Posterior vena cava (tissue), 2 donors: ENCODE results near the gene DOK1. TPM values are rescaled to one million over a fixed set of nuclear protein-coding genes. Genes with fewer than 3 reads are reported as not detected.

ENCODE experiments used
- DNase-seq: peaks from one replicate; pipeline ENCODE4 v3.0.0-alpha.2; 2020; ENCODE audit warnings: low spot score
- intact Hi-C, 2 donors: fragments of 100-400 bp; cut with DNase I; formaldehyde crosslinking; loops; one replicate each; pipeline versions ENCODE4 v1.14.1 to v1.14.2; 2022 to 2023
- long read RNA-seq, 2 donors: library from polyadenylated mRNA; unstranded; transcript quantifications; one replicate each; pipeline ENCODE4 v2.0.0, GENCODE V29; 2020 to 2021
- total RNA-seq, 2 donors: library from RNA; stranded (reverse); fragmentation: NEBNext Ultra II Directional; extraction: Animal tissue kit (Norgen Biotek cat#: 25700); gene quantifications; one replicate each; pipeline ENCODE4 v1.2.1, GENCODE V29; 2021
- donor health status: DM: yes; HTN: yes; CAD: no.
- donor health status: DM: yes; HTN: yes; CAD: no.

The DOK1 gene
- 10 to 100 TPM; 11.0 to 12.2 TPM for total RNA-seq
- long read RNA-seq, donor 1, partial matches to known transcripts, result 1 of 6 reads
- long read RNA-seq, donor 1, other reads (novel, unspliced or antisense), result 3 of 6 reads
- long read RNA-seq, donor 2, transcript DOK1-202 (4 exons, 1,722 nt), result minor isoform, 7 of 47 reads
- long read RNA-seq, donor 2, transcript DOK1-201 (5 exons, 2,555 nt), result major isoform, 23 of 47 reads
- long read RNA-seq, donor 2, partial matches to known transcripts, result 1 of 47 reads
- long read RNA-seq, donor 2, other reads (novel, unspliced or antisense), result 14 of 47 reads

DNA sequence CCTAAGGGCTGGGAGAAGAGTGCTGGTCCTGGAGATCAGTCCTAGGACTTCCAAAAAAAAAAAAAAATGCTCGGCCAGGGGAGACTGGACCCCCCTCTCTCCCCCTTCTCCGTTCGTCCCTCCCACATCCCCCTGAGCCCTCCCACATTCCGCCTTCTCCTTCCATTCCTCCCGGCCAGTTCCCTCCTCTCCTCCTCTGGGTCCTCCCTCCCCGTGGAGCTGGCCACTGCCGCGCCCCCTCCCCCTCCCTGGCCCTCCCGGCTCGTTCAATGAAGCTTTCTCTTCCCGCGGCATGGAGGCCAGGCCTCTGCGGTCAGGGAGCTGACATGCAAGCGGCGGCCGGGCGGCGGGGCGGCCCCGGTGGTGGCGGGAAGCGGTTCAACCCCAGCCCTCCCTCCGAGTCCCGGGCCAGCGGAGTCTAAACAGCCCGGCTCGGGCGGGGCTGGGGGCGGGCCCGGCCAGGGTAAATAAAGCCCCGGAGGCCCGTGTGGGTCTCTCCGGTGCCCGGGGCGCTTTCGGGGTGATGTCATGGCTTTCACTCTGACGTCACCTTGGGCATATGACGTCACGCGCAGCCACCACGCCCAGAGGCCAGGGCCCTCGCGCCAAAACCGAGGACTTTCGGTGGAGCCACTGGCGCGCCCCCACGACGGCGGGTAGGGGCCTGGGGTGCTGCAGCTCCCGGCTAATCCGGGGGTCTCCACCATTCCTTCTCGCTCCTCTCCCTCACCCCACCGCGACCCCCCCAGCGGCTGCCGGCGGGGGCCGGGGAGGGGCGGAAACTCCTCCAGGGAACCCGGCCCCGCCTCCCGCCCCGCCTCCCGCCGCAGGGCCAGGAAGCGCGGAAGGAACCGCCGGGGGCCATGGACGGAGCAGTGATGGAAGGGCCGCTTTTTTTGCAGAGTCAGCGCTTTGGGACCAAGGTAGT, at the start of gene DOK1, which contains the start of gene LOXL3:
Gene DOK1, plus strand, starts transcription at position 829 of the 928 bp plus-strand sequence. Its CDS starts 35 bp downstream, at position 864.
Gene LOXL3, minus strand, starts transcription at position 51 of the 928 bp plus-strand sequence. CDS start 1,308 bp downstream, outside the sequence.
- peak; percentile 96 for DNase-seq
- intact Hi-C loops, result no loop called here

DNA sequence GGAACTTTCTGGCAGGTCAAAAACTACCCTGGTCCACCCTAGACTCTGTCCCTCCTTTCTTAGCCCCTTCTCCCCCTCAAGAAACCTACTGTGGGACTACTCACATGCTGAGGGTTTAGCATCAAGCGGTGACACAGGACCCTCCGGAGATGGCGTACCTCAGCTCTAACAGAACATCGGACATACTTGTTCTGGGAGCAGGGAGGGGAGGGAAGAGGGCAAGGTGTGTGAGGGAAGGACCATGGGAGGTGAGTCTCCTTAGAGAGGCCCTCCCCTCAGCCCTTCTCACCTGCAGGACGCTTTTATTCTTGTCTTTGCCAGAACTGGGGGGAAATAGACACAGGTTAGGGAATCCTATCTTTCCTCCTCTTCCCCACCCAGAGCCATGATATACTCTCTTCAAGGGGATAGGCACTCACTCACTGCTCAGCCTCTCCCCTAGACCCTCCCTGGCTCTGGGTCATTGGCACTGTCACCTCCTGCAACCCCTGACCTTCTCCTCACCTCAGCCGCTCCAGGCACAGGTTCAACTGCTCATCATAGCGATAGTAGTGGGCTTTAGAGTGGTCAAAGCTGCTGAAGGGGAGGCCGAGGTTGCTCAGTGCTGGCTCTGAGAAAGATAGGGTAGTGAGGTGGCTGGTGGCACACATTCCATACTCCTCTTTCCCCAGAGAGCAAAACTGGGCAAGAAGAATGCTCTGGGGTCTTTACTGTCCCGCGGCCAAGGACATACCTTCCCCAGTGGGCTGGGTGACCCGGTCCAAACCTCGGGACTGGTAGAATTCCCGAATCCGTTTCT, 48.9 kb upstream of the DOK1 start:
- DNase-seq, result no peak
- intact Hi-C loops, result no loop called here

DNA sequence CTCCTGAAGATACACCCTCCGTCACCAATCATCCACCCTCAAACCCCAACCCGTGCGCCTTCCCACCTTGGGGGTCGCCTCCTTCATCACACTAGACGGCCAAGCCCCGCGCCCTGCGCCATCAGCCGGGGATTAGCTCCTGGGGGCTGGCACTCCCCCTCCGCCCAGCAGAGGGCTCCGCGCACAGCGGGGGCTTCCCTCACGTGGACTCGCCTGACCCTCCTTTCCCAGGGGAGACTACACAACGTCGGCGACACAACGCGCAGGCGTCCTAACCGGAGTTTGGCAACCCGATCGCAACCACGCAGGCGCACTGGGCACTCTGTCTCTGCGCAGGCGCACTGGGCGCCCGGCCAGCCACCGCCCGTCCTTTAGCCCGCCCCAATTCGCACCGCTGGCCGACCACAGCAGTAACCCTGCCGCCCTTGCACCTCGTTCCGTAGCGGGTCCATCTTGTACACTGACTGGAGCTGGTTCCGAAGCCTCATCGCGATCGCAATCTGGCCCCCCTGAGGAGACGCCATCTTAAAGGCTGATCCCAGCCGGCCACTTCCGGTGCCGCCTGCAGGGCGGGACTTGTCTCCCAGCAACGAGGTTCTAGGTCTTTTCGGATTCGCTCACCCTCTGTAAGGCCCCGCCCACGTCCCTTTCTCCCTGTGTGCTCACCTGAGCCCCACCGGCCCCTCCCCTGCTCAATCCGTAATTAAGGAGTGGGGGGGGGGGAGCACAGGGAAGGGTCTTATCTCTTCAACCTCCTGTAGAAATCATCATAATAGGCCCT, 47.2 kb upstream of the DOK1 start, which contains the start of gene PCGF1:
Gene PCGF1, minus strand, starts transcription at position 551 of the 781 bp plus-strand sequence. Its CDS starts 27 bp downstream, at position 524.
- intact Hi-C loops, result no loop called here
- DNase-seq, result peak; percentile 100

DNA sequence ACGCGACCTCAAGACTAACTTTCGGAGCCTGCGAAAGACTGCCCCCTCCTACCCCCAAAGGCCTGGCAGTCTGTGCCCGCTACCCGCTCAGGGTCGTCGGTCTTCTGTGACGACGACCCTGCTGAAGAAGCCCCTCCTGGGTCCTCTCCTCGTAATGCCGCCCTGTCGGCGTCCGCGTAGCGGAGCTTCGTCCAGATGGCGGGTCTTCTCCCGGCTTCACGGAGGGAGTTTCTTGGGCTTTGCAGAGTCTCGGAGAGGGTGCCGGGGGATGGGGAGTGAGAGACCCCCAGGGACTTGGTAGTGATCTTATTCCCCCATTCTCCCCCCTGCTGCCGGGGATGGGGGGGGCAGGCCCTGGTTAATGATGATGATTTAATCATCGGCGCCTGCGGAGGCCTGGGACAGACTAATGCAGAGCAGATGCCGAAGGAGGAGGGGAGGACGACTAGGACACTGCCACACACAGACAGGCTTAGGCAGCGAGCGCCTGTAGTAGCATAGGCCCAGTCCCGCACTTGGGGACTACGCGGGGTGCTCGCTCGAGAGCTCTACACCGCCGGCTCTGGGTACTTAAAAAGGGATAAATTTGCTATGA, 46.5 kb upstream of the DOK1 start:
- peak; percentile 83 for DNase-seq
- intact Hi-C loops, result no loop called here

DNA sequence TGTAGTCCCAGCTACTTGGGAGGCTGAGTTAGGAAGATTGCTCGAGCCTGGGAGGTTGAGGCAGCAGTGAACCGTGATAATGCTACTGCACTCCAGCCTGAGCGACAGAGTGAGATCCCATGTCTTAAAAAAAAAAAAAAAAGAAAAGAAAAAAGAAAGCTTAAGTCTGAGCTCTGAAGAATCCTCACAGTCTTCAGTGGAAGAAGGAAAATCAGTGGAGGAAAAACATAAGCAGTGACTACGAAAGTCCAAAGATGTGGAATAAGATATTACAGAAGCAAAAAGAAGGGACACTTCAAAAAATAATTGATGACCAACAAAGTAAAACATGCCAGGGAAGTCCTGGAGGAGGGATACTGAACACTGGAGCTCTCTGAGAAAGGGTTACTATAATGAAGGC, 44.2 kb upstream of the DOK1 start:
- intact Hi-C loops, result no loop called here
- DNase-seq, result peak; percentile 12

DNA sequence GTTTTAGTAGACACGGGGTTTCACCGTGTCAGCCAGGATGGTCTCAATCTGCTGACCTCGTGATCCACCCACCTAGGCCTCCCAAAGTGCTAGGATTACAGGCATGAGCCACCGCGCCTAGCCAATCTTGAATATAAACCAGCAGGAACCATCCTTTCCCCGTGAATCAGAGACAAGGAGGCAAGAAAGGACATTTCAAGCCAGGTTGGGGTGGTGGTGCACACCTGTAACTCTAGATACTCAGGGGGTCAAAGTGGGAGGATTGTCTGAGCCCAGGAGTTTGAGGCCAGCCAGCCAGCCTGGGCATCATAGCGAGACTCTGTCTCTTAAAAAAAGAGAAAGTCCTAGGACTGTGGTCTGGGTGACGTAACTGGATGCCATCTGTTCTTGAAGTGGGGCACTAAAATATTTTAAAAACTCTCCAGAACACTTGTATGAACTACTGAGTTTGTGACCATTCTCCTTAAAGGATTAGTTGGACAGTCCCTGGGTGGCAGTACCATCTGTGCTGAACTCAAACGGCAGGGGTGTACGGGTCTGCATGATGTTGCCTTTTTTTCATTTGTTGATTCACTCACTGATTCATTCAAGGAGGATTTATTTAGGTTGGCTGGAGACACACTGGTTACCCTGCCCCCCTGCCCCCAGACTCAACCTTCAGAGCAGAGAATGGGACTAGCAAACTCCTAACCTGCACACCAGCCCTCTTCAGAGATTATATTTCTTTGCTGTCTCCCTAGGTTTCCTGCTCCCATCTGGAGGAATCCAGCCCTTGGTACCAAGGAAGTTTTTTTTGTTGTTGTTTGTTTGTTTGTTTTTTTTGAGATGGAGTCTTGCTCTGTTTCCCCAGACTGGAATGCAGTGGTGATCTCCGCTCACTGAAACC, 43.2 kb upstream of the DOK1 start:
- DNase-seq, result peak; percentile 37
- intact Hi-C loops, result no loop called here

DNA sequence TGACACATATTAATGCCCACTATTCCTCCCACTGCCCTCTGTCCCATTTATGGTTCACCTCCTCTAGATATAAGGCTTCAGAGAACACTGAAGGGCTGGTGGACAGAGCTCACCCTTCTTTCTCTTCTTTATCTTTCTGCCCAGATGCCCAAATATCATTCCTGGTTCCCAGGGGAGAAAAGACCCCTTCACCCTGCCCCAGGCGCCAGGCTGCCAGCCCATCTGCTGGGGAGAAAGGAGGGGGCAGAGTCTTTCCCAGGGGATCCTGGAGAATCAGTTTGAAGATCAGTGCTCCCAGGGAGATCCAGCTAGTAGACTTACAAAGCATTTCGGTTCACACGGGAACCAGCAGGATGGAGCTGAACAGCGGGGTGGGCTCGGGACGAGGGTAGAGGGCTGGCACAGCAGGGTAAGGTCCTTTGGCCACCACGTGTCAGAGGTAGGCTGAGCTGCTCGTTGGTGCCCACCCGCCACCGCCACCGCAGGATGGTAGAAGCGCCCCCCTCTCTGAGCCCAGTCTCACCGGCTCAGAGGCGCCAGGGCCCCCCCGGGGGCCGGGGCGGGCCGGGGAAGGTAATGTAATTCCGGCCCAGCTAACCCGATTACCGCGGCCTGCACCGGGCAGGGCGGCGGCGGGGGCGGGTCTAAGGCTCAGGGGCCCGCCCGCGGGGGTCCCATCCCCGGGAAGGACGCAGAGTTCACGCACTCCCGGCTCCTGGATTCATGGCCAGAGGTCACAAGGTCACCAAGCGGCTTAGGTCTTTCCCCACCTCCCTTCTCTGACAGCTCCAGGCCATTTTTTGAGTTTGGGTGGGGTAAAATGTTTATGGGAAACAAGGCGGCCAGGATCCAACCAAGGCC, 41.5 kb upstream of the DOK1 start:
- intact Hi-C loops, result no loop called here
- no peak for DNase-seq

DNA sequence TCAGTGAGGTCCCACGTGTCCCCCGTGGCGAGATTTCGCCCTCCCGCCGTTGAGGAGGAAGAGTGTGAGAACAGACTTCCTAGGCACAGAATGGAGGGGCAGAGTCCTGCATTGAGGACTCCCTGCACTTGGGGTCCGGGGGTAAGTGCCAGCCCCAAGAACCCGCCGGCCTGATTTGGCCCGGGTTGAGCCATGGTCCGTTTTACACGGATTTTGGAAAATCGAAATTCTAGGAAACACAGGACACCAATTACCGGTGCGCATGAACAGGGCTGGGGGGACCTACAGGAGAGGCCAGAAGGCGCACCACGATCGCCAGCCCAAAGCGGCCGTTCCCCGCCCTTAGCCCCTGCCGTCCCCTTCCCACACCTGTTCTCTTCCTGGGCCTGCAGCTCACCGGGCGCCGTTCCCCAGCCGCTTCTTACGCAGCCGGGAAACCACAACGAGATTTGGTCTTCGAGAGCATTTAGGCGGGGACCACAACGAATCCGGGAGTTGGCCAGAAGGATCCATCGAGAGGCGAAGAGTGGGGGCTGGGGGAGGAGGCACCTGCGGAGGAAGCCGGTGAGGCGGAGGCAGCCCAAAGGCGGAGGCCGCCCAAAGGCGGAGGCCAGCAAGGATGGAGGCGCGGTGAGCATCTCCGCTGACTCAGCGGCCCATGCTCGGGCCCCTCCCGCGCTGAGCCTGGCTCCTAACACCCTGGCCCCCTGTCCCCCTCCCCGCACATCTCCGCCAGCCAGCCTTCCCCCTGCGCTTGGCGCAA, 40.7 kb upstream of the DOK1 start:
- intact Hi-C loops, result no loop called here
- peak; percentile 81 for DNase-seq

DNA sequence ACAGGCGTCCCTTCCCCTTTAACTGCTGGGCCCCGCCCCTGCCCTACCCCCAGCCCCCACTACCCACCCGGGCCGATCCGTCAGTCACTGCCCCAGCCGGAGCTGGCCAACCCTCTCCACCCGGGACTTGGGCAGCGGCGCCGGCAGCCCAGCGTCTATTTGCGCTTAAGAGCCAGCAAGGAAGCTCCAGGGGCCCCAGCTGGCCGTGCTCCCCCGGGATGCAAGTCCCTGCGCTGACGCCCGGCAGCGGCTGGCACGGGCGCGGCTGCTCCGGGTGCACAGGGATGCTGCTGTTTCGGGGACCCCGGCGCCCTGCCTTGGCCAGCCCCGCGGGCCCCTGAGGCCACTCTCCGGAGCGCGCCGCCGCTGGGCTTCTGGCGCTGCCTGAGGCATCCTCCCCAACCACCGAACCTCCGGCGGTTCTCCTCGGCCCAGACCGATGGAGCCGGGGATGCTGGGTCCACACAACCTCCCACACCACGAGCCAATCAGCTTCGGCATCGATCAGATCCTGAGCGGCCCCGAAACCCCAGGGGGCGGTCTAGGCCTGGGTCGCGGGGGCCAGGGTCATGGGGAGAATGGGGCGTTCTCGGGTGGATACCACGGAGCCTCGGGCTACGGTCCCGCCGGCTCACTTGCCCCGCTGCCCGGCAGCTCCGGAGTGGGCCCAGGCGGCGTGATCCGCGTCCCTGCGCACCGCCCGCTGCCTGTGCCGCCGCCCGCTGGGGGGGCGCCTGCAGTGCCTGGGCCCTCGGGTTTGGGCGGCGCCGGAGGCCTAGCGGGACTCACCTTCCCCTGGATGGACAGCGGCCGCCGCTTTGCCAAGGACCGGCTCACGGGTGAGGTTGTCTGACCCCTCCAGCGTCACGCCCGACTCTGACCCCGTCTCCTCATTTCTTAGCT, 39.9 kb upstream of the DOK1 start, which contains the start of gene TLX2:
Gene TLX2, plus strand, starts transcription at position 83 of the 903 bp plus-strand sequence. Its CDS starts 357 bp downstream, at position 440.
- intact Hi-C loops, result no loop called here
- peak; percentile 78 for DNase-seq

DNA sequence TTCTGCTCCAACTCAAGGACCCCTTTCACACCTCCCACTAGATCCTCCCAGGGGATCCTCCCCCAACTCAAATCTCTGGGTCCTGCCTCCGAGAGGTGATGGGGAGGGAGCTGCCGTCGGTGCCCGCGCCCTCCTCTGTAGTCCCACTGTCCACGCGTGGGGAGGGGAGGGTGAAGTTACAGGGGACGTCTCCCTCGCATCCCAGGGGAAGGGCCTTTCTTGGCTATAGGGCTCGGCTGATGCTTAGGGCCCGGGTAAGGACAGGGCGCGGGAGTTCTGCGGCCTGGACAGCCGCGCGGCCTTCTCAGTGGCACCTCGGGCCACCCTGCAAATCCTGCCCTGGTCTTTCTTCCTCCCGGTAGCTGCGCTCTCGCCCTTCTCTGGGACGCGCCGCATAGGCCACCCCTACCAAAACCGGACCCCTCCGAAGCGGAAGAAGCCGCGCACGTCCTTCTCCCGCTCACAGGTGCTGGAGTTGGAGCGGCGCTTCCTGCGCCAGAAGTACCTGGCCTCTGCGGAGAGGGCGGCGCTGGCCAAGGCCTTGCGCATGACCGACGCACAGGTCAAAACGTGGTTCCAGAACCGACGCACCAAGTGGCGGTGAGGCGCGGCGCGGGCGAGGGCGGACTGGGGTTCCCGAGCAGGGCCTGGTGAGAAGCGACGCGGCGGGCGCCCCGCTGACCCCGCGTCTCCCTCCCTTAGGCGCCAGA, 39.1 kb upstream of the DOK1 start:
- DNase-seq, result peak; percentile 73

DNA sequence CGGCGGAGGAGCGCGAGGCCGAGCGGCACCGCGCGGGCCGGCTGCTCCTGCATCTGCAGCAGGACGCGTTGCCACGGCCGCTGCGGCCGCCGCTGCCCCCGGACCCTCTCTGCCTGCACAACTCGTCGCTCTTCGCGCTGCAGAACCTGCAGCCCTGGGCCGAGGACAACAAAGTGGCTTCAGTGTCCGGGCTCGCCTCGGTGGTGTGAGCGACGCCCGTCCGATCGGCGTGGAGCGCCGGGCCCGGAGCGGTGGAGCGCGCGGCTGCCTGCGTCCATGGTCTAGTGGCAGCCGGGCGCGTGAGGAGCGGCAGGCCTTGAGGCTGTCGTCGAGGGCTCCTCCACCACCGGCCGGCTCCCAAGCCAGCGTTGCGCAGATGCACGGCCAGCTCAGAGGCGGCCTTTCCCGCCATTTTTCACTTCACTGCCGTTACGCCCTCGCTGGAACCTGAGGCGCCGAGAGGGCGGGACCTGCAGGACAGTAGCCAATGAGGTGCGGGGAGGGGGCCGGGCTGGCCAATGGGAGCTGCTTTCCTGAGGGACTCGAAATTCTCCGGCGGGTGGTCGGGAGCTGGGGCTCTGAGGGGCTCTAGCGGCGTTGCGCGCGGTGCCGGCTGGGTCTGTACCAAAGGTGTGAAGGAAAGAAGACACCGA, 38.4 kb upstream of the DOK1 start:
- intact Hi-C loops, result no loop called here
- peak; percentile 90 for DNase-seq

More for the DNA sequence above, 39.1 kb upstream of the DOK1 start:
- intact Hi-C loops, result no loop called here

DNA sequence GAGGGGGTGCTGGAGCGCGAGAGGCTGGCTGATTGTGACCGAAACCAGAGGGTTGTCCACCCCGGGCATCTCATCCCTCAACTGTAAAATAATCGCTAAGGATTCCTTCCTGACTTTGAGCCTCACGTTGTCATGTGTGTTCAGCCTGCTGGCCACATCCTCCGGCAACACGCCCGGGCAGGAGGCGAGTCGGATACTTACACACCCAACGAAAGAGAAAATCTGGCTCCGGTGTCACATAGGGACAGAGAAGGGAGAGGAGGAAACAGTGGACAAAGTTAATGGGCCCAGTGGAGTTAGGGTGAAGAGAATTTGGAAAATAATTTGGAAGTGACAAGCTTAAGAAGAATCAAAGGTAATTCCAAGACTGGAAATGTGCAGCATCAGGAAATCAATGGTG, 37.9 kb upstream of the DOK1 start:
- DNase-seq, result no peak
- intact Hi-C loops, result no loop called here

DNA sequence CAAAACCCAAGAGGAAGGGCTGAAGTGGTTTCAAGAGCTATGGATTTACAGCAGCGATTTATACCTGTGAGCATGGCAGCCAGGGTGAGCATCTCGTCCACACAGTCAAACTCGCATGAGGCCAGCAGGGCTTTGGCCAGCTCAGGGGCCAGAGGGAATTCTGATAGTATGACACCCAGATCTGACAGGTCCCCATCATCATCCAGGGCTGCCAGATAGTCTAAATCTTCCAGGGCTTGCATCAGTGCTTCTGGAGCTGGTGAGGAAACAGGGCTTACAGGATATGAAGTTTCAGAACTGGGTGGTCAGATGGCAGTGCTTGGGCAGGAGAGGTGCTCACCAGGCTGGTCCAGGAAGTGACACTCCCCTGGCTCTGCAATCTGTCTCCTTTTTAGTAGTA, 32.0 kb upstream of the DOK1 start:
- DNase-seq, result no peak
- intact Hi-C loops, result no loop called here
